DLD1 (cell line): ENCODE measurements around the gene COX4I1.

ENCODE experiments used
- in situ Hi-C: cut with HindIII; loops from 2 replicates; pipeline ENCODE4 v1.10.0; 2017; ENCODE audit warnings: low sequenced_read_pairs

Gene COX4I1

GRCh38 chr16:85821390-85822135 lies 22.1 kb downstream of the COX4I1 start:
- in situ Hi-C loops, result no loop called here

- in situ Hi-C loops, result no loop called here
These were observed 22.6 kb downstream of the COX4I1 start for GRCh38 chr16:85822145-85822544.

- in situ Hi-C loops, result no loop called here
These were observed 23.9 kb downstream of the COX4I1 start for GRCh38 chr16:85823328-85823920.

- in situ Hi-C loops, result no loop called here
These were observed 25.0 kb downstream of the COX4I1 start for GRCh38 chr16:85824161-85825135.

- in situ Hi-C loops, result no loop called here
These were observed 25.8 kb downstream of the COX4I1 start for GRCh38 chr16:85825326-85825725.

GRCh38 chr16:85826686-85827247 lies 27.3 kb downstream of the COX4I1 start:
- in situ Hi-C loops, result no loop called here

GRCh38 chr16:85828166-85828565 lies 28.7 kb downstream of the COX4I1 start:
- in situ Hi-C loops, result no loop called here

- in situ Hi-C loops, result no loop called here
These were observed 29.8 kb downstream of the COX4I1 start for GRCh38 chr16:85829171-85829719.

GRCh38 chr16:85829751-85830445 lies 30.4 kb downstream of the COX4I1 start:
- in situ Hi-C loops, result no loop called here

GRCh38 chr16:85830821-85831220 lies 31.3 kb downstream of the COX4I1 start:
- in situ Hi-C loops, result no loop called here

GRCh38 chr16:85832570-85833218 lies 33.2 kb downstream of the COX4I1 start:
- in situ Hi-C loops, result no loop called here

- in situ Hi-C loops, result no loop called here
These were observed 33.9 kb downstream of the COX4I1 start for GRCh38 chr16:85833219-85833920.

- in situ Hi-C loops, result loop anchor here (5.0 kb wide), 1 partner anchor 73 kb away; no protein-coding TSS in a partner anchor
These were observed 35.2 kb downstream of the COX4I1 start for GRCh38 chr16:85834741-85835140.

GRCh38 chr16:85835227-85835751 lies 35.8 kb downstream of the COX4I1 start:
- in situ Hi-C loops, result loop anchor here (5.0 kb wide), 1 partner anchor 72 kb away; no protein-coding TSS in a partner anchor

GRCh38 chr16:85835956-85836705 lies 36.6 kb downstream of the COX4I1 start:
- in situ Hi-C loops, result loop anchor here (5.0 kb wide), 1 partner anchor 71 kb away; no protein-coding TSS in a partner anchor

- in situ Hi-C loops, result loop anchor here (5.0 kb wide), 1 partner anchor 70 kb away; no protein-coding TSS in a partner anchor
These were observed 37.4 kb downstream of the COX4I1 start for GRCh38 chr16:85836706-85837582.

- in situ Hi-C loops, result loop anchor here (5.0 kb wide), 1 partner anchor 70 kb away; no protein-coding TSS in a partner anchor
These were observed 38.2 kb downstream of the COX4I1 start for GRCh38 chr16:85837654-85838053.
